HG02981 (cell line): ENCODE results near the gene TROAP.
"Not testable (repeated sequence)": the region's sequence is repeated elsewhere in the genome, so short reads cannot be mapped to it uniquely, and the experiment has no call there.

Experiments used
- ATAC-seq: cut with Tn5 transposase; IDR thresholded peaks from one replicate; pipeline ENCODE4 v1.9.1; 2021; ENCODE audit warnings: mild to moderate bottlenecking, moderate library complexity; ENCODE audit not compliant: unreplicated experiment

The TROAP gene

GRCh38 chr12:49322708-49323523 lies at the start of gene TROAP:
Gene TROAP (plus strand): TSS chr12:49323255. CDS start chr12:49323609, 354 bp downstream.
- peak; percentile 98 for ATAC-seq

- ATAC-seq = no peak
Observed at GRCh38 chr12:49273726-49274395, 49.2 kb upstream of the TROAP start.

- no peak for ATAC-seq
Observed at GRCh38 chr12:49274396-49275069, 48.5 kb upstream of the TROAP start.

- ATAC-seq = no peak
Observed at GRCh38 chr12:49276304-49277290, 46.5 kb upstream of the TROAP start.

- no peak for ATAC-seq
Observed at GRCh38 chr12:49277466-49277865, 45.6 kb upstream of the TROAP start.

GRCh38 chr12:49279706-49280159 lies 43.3 kb upstream of the TROAP start:
- ATAC-seq = no peak

- not testable (repeated sequence) for ATAC-seq
Observed at GRCh38 chr12:49280545-49280944, 42.5 kb upstream of the TROAP start.

- ATAC-seq = no peak
Observed at GRCh38 chr12:49282302-49282701, 40.8 kb upstream of the TROAP start.

GRCh38 chr12:49282740-49283375 lies 40.2 kb upstream of the TROAP start:
- not testable (repeated sequence) for ATAC-seq

GRCh38 chr12:49283541-49284429 lies 39.3 kb upstream of the TROAP start:
- ATAC-seq = no peak

GRCh38 chr12:49284672-49285071 lies 38.4 kb upstream of the TROAP start:
- no peak for ATAC-seq

- ATAC-seq = no peak
Observed at GRCh38 chr12:49287876-49288275, 35.2 kb upstream of the TROAP start.

- ATAC-seq = no peak
Observed at GRCh38 chr12:49288412-49288853, 34.6 kb upstream of the TROAP start.

- ATAC-seq = no peak
Observed at GRCh38 chr12:49288922-49289555, 34.0 kb upstream of the TROAP start.

GRCh38 chr12:49292729-49293055 lies 30.4 kb upstream of the TROAP start:
- ATAC-seq = no peak

- no peak for ATAC-seq
Observed at GRCh38 chr12:49293056-49293956, 29.7 kb upstream of the TROAP start.

- no peak for ATAC-seq
Observed at GRCh38 chr12:49294086-49294803, 28.8 kb upstream of the TROAP start.
